DMS53 treated with DMSO at 0.1 percent for 48 hours (cell line): ENCODE measurements around the gene RABEPK.
A peak's percentile ranks its signal among the peaks of the same experiment; 100 is the strongest.
"Not testable (repeated sequence)": the region's sequence is repeated elsewhere in the genome, so short reads cannot be mapped to it uniquely, and the experiment has no call there.

Source experiments
- DNase-seq: peaks from one replicate; lab custom pipeline; 2025; ENCODE audit not compliant: unreplicated experiment; lab: John Stamatoyannopoulos, UW

The RABEPK gene, protein sequence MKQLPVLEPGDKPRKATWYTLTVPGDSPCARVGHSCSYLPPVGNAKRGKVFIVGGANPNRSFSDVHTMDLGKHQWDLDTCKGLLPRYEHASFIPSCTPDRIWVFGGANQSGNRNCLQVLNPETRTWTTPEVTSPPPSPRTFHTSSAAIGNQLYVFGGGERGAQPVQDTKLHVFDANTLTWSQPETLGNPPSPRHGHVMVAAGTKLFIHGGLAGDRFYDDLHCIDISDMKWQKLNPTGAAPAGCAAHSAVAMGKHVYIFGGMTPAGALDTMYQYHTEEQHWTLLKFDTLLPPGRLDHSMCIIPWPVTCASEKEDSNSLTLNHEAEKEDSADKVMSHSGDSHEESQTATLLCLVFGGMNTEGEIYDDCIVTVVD

DNA sequence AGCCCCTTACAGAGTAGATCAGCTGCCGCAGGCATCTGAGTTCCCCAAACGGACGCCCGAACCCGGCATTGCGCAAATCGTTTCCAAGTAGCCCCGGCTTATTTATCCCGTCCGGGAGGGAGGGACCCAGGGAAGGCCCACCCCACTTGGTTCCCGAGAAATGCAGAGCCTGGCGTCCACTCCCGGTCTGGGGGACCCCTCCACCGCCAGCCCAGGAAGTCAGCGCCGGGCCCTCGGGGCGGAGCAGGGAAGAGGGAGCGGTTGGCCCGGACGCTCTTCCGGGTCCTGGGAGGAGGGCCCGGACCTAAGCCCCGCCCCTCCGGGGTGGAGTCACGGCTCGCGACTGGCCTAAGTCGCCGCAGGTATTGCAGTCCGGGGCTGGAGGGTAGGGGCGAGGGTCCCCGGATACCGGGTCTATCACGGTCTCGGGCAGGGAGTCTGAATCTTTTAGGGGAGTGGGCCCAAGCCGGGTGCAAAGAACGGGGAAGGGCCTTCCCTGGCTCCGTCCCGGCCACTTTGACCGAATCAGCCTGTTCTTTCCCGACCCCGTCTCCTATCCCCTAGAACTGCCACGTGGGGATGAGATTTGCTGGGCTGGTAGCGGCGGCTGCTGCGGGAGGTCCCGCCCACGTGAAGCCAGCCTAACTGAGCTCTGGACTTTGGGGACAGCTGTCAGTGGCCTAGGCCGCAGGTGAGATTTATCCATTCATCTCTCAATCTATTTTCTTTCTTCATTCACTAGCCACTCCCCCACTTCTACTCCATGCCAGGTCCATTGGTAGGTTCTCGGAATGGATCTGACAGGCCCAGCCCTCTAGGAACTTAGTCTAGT lies at the start of gene RABEPK:
RABEPK (plus strand) TSS at position 327 of the 832 bp plus-strand sequence. CDS start 2,472 bp downstream, outside the sequence.
- DNase-seq = peak; percentile 84

DNA sequence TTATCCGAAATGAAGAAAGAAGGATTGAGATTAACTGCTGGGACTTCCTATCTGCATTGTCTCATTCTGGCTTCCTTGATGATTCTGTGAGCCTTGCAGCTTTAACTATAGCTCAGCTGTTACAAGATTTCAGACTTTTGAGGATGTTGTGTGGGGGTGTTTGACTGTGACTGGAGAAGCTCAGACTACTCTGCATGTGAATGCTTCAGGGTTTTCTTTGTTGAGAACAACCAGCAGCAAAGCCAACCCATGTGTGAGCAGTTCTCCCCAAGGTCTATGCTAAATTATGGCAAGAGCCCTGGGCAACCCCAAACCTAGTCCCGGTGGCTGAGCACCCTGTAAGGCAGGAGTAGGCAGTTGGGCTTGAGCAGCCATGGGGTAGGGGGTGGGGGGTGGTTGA lies 48.6 kb upstream of the RABEPK start:
- no peak for DNase-seq

DNA sequence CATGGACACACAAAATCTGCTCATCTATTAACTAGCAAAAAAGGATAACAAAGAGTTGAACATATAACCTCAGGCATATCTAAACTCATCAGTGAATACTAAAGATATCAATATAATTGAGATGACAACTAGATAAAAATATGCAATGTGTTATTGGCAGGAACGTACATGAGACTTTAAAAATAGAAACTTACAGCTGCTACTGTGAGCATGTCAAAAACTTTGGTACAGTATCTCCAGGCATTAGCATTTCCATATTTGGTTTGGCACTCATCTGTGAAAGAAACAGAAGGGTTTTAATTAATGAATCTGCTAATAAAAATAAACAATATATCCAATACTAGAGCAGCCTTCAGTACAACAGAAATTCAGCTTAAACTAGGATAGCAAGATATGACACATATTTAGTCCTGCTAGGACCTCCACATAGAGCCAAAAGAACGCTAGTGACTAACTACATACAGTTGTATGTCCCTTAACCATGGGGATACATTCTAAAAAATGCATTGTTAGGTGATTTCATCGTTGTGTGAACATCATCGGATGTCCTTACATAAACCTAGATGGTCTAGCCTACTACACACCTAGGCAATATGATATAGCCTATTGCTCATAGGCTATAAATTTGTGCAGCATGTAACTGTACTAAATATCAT lies 46.5 kb upstream of the RABEPK start:
- DNase-seq = no peak

DNA sequence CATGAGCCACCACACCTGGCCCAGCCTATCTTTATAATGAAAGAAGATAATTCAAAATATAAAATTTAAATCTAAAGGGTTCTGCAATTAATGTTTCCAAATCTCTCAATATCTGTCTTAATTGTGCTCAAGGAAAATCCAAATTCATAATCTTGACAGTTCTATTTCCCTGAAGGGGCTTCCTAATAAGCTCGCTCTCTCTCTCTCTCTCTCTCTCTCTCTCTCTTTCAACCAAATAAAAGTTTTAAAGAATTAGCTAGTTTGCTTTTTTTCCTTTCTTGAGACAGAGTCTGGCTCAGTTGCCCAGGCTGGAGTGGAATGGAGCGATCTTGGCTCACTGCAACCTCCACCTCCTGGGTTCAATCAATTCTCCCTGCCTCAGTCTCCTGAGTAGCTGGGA lies 43.8 kb upstream of the RABEPK start:
- no peak for DNase-seq

DNA sequence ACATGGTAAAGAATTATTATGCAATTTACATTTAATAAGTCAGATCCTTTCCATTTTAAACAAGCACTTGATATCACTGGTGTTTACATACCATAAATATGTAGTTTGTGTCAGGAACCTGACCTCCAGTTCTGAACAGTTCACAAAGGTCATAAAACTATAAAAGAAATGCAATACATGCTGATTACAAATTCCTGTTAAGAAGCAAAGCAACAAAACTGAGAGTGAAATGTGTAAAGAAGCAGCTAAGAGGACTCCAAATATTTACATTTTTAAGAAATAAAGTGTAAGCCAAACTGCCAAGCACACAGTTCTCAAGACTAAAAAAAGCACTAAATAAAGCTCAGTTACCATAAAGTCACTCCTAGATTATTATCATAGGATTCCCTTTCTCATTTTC lies 39.6 kb upstream of the RABEPK start:
- DNase-seq = no peak

DNA sequence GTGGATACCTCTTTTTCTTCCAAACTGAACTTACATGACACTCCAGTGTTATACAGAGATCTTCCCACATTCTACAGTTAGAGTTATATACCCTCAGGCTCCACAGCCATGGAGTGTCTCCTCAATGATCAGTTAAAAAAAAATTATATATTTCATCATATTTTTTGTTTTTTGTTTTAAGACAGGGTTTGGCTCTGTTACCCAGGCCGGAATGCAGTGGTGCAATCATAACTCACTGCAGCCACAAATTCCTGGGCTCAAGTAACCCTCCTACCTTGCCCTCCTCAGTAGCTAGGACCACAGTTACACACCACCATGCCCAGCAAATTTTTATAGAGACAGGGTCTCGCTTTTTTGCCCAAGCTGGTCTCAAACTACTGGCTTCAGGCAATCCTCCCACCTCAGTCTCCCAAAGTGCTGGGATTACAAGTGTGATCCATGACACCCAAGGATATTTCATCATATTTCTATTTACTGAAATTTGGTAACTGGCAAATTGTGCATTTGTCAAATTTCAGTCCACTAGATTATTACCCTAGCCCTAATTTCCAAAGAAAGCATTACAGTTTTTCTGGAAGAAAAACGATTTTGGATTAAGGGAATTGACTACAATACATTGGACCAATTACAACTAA lies 38.9 kb upstream of the RABEPK start:
- DNase-seq = no peak

DNA sequence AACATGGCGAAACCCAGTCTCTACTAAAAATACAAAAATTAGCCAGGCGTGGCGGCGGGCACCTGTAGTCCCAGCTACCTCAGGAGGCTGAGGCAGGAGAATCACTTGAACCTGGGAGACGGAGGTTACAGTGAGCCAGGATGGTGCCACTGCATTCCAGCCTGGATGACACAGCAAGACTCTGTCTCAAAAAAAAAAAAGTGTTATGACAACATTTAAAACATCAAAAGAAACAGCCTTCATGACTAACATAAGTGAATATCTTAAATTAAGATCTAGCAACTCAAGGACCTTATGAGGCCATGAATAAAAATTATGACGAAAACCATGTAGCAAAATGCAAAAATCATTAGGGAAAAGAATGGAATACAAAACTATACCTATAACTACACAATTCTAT lies 37.5 kb upstream of the RABEPK start:
- not testable (repeated sequence) for DNase-seq

DNA sequence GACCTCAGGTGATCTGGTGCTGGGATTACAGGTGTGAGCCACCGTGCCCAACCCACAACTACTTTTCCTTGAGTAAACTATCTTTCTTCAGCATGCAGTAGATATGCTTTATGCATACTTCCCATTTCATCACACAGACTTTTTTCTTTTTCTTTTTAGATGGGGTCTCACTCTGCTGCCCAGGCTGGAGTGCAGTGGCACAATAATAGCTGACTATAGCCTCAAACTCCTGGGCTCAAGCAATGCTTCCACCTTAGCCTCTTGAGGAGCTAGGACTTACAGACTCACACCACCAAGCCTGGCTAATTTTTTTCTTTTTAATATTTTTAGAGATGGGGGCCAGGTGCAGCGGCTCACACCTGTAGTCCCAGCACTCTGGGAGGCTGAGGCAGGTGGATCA lies 33.6 kb upstream of the RABEPK start:
- no peak for DNase-seq

DNA sequence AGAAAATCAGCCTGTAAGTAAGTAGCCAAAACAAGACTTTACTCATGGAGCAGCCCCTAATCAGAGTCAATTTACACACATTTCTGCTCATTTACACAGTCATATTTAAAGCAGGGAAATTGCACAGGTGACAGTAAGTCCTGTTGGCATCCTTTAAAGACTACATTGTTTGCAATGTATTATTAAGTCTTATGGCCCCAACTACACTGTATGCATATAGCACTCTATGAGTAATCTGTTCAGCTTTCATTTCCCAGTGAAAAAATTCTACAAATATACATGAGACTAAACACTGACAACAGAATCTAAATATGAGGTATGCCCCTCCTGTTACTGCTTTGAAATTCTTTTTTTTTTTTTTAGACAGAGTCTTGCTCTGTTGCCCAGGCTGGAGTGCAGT lies 30.4 kb upstream of the RABEPK start:
- no peak for DNase-seq

DNA sequence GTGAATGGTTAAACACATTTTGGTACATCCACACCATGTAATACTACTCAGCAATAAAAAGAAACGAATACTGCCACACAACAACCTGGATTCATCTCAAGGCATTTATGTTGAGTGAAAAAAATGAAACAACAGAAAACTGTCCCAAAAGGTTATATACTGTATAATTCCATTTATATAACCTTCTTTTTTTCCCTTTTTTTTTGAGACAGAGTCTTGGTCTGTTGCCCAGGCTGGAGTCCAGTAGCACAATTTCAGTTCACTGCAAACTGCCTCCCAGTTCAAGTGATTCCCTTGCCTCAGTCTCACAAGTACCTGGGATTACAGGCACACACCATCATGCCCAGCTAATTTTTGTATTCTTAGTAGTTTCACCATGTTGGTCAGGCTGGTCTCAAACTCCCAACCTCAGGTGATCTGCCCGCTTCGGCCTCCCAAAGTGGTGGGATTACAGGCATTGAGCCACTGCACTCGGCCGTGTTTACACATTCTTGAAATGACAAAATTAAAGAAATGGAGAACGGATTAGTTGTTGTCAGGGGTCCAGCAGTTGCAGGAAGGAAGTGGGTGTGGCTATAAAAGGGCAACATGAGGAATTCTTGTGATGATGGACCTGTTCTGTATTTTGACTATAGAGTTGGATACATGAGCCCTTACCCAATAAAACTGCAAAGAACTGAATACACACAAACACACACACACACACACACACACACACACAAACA lies 28.1 kb upstream of the RABEPK start:
- DNase-seq = no peak

DNA sequence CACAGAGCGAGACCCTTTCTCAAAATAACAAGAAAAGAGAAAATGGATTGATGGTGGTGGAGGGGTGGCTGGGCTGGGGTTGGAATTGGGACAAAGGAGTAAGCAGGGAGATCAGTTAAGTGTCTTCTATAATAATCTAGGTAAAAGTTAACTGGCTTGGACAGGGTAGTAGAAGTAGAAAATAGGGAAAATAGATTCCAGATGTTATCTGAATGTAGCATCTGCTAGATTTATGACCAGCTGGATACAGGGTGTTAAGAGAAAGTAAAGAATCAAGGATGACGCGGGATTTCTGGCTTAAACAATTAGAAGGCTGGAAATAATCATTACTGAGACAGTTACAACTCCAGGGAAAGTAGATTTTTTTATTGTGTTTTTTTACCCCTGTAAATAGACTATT lies 23.7 kb upstream of the RABEPK start:
- DNase-seq = no peak

DNA sequence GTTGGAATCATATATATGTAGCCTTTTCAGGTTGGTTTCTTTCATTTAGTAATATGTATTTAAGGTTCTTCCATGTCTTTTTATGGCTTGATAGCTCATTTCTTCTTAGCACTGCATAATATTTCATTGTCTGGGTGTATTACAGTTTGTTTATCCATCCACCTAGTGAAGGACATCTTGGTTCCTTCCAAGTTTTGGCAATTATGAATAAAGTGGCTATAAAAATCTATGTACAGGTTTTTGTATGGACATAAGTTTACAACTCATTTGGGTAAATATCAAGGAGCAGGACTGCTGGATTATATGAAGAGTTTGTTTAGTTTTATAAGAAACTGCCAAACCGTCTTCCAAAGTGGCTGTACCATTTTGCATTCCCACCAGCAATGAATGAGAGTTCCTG lies 22.5 kb upstream of the RABEPK start:
- DNase-seq = no peak

DNA sequence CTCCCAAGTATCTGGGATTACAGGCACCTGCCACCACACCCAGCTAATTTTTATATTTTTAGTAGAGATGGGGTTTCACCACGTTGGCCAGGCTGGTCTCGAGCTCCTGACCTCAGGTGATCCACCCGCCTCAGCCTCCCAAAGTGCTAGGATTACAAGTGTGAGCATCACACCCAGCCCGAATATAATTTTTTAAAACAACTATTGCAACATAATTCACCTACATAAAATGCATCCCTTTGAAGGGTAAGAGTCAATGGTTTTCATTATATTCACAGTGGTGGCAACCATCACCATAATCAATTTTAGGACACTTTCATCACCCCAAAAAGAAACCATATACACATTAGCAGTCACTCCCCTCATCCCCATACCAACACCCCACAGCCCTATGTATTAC lies 20.6 kb upstream of the RABEPK start:
- DNase-seq = not testable (repeated sequence)

DNA sequence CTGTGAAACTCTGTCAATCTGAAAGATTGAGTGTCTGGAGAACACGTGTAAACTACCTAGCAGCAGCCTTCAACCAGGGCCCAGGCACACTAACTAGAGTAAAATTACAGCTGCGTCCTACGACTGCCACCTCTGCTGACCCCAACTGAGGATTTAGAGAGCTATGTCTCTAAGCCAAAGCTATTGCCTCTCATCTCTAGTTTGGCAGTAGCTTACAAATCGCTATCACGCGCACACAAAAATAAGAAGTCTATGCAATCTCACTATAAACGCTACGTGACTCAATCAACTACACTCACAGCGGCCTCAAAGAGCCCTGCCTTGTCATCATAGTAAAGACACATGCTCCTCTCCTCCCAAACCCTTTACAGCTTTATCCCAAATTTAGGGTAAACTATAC lies 19.5 kb upstream of the RABEPK start:
- no peak for DNase-seq

DNA sequence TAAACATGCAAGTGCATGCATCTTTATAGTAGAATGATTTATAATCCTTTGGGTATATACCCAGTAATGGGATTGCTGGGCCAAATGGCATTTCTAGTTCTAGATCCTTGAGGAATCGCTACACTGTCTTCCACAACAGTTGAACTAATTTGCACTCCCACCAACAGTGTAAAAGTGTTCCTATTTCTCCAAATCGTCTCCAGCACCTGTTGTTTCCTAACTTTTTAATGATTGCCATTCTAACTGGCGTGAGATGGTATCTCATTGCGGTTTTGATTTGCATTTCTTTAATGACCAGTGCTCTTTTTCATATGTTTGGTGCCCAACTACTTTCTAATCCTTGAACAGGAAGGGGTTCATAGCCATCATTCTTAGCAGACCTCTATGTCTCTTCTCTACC lies 18.6 kb upstream of the RABEPK start:
- DNase-seq = not testable (repeated sequence)

DNA sequence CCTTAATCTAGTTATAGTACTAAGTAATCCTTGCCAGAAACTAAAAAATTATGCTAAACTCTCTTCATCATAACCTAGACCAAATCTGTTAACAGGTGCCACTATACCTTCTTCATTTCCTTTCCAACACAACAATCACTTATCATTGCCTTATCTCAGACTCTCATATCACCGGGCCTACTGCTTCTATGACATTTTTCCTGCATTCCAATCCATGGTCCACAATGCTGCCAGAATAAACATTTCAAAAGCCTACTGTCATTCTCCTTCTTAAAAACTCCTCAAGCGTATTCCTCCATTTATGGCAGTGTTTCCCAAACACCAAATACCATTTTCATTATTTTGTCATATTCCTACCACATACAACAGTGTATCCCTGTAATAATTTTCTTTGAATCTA lies 17.3 kb upstream of the RABEPK start:
- no peak for DNase-seq

DNA sequence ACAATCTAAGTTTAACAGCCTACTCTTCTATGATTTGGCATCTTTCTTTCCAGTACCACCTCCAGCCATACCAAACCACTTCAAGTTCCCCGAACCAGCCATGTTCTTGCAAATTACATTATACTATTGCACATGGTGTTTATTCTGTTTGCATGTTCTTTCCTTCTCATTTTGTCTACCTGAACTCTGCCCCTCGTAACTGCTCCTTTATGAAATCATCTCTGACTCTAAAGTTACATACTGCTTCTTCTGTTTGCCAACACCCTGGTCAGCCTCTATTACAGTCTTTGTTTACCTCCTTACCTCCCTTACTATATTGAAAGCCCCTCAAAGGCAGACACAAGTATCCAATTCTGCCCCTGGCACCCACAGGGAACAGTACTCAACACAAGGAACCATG lies 16.8 kb upstream of the RABEPK start:
- no peak for DNase-seq

DNA sequence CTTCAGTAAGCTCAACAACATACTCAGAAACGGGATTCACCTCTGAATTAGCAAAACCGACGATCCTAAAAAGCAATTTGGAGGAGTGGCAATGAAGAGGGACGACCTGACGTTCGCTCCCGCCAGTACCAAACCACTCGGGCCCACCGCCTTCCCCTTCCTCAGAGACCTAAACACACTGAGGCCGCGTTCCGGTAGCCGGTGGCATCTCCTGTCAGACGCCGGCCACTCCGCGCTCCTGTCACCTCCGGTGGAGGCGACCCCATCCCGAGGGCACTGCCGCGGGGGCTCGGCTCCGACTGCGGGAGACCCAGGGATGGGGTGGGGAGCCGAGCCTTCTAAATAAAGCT lies 11.4 kb upstream of the RABEPK start:
- DNase-seq = no peak

DNA sequence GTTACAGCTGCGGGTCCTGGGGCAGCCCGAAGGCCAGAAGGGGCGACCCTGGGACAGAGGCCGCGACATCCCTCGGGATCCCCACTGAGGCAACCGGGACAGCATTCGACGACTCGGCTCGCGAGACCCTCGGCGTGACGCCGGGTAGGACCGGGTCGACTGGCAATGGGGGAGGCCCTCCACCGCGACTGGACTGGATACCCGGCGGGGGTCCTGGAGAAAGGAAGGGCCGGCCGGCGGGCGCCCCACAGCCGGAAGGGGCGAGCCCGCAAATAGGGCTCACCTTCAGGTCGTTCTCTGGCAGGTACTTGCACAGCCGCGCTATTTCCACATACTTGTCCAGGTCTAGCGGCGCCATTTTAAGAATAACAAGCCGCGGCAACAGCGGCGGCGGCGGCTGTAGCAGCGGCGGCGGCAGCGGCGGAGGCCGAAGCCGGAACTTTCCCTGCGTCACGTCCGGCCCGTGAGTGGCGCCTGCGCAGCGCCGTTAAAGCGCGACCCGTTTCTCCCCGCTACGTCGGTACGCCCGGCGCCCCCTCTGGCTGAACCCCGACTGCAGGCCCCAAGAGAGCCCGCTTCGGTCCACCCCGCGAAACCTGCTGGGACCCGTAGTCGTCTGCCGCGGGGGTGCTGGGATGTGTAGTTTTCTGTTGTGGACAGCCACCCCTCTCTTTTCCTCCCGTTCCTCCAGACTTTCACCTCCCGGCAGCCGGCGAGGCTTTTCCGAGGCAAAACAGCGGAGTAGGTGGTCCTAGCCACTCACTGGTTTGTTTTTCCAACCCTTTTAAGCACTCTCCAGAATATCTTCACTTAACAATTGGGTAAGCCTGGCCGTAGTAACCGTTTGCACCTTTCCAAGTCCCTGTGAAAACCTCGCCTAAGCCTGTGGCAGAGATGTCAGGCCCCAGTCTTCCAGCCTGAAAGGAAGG lies 10.7 kb upstream of the RABEPK start, which contains the start of gene PPP6C:
PPP6C (minus strand) TSS at position 443 of the 929 bp plus-strand sequence; CDS start at position 358, 85 bp downstream.
- DNase-seq = peak; percentile 90
